ENCODE measurements around the gene RAPGEF3. TPM values are rescaled to one million over a fixed set of nuclear protein-coding genes. Genes with fewer than 3 reads are reported as not detected.
A peak's percentile ranks its signal among the peaks of the same experiment; 100 is the strongest.

RAPGEF3 gene
- total RNA-seq, 4 donors from 2014 or later, result 17.0 to 27.0 (median 22.3) TPM

- intact Hi-C loops (cut with DNase I; ENCODE audit: low total_unique reads) (no loop called here), in situ Hi-C loops (cut with MboI; ENCODE audit: low sequenced_read_pairs in 4 of 4) (no loop called here)
- TF ChIP-seq CTCF (IDR thresholded peaks at IDR 0.05 in 4 of 5, conservative IDR thresholded peaks at IDR 0.05 in 1 of 5) (no peak), POLR2A (IDR thresholded peaks at IDR 0.05) (no peak)
- no peak overlapping the region for H3K27ac ChIP-seq
- no peaks in the 10 kb centered on the region for H3K9me3 ChIP-seq
- H3K4me1 ChIP-seq, result no peaks in the 10 kb centered on the region
- DNase-seq (no peak), ATAC-seq (no peak)
- H3K4me3 ChIP-seq, result no peak overlapping the region
- H3K36me3 ChIP-seq, result no peaks in the 10 kb centered on the region
- no peaks in the 10 kb centered on the region for H3K27me3 ChIP-seq
These were observed 71.0 kb downstream of the RAPGEF3 start for GRCh38 chr12:47687636-47688035.

GRCh38 chr12:47686645-47687240 is 71.9 kb downstream of the RAPGEF3 start:
- no peaks in the 10 kb centered on the region for H3K36me3 ChIP-seq
- TF ChIP-seq CTCF (IDR thresholded peaks at IDR 0.05 in 4 of 5, conservative IDR thresholded peaks at IDR 0.05 in 1 of 5) (peak in 2 of 5 experiments; percentile 22 to 31), POLR2A (IDR thresholded peaks at IDR 0.05) (no peak)
- in situ Hi-C loops (cut with MboI; ENCODE audit: low sequenced_read_pairs in 4 of 4), result no loop called here
- H3K27me3 ChIP-seq, result no peaks in the 10 kb centered on the region
- H3K4me1 ChIP-seq, result no peaks in the 10 kb centered on the region
- ATAC-seq (peak in 1 of 2 donors; percentile 36), DNase-seq (no peak)
- no peak overlapping the region for H3K4me3 ChIP-seq
- H3K9me3 ChIP-seq, result no peaks in the 10 kb centered on the region
- no peak overlapping the region for H3K27ac ChIP-seq
- intact Hi-C loops (cut with DNase I; ENCODE audit: low total_unique reads), result no loop called here

Other genes starting within 250 kb of the RAPGEF3 start
- 10 to 100 TPM; 15.1 to 24.8 (median 20.5) TPM for gene RPAP3, start 52.9 kb downstream of the RAPGEF3 start, total RNA-seq
- under 1 TPM in 1 of 4 donors, not detected in 3; 0.16 TPM for gene ENDOU, start 33.4 kb downstream of the RAPGEF3 start, total RNA-seq
- 10 to 100 TPM; 28.3 to 62.6 (median 45.6) TPM for gene SLC48A1, start 14.4 kb upstream of the RAPGEF3 start, total RNA-seq
- gene HDAC7, start 61.0 kb upstream of the RAPGEF3 start, total RNA-seq, result 10 to 100 TPM; 12.2 to 27.1 (median 17.0) TPM
- gene VDR, start 146.1 kb upstream of the RAPGEF3 start, total RNA-seq, result 1 to 10 TPM; 3.2 to 6.1 (median 4.4) TPM
- 10 to 100 TPM; 11.8 to 27.1 (median 24.8) TPM for gene TMEM106C, start 204.7 kb upstream of the RAPGEF3 start, total RNA-seq
- not detected for gene COL2A1, start 245.6 kb upstream of the RAPGEF3 start, total RNA-seq